ENCODE results near the gene CFAP92. TPM values are rescaled to one million over a fixed set of nuclear protein-coding genes. Genes with fewer than 3 reads are reported as not detected.

The CFAP92 gene
- total RNA-seq, 1 donor from 2014 or later: 0.52 TPM

DNA sequence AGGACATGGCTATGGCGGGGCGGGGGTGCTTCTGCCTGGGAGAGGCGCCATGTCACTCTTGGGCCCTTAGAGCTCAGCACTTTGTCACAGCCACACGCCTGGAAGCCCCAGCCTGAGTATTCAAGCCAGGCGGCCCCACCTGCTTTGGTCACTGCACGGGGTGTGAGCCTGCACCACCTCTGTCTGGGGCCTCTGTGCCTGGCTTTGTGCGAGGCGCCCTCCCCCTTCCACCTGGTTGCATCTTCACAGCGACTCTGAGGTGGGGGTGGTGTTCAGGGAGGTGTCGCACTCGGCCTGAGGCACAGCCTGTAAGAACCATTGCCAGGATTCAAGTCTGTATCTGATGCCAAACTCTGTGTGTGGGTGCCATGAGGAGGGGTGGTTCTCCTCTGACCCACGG, 90.4 kb downstream of the CFAP92 start:
- Mint-ChIP-seq H3K27ac (ENCODE audit: unreplicated experiment) (no peak overlapping the region), H3K36me3 (ENCODE audit: low read depth, unreplicated experiment) (peaks cover 33% of the 10 kb centered on the region), H3K4me1 (ENCODE audit: low read depth, unreplicated experiment) (no peaks in the 10 kb centered on the region), H3K9me3 (ENCODE audit: unreplicated experiment) (no peaks in the 10 kb centered on the region), H3K4me3 (ENCODE audit: unreplicated experiment) (no peak overlapping the region), H3K27me3 (ENCODE audit: low read depth, unreplicated experiment) (no peaks in the 10 kb centered on the region)
- no peaks in the 10 kb centered on the region for H3K4me1 ChIP-seq (ENCODE audit: insufficient read depth, low read length)
- no peak overlapping the region for H3K27ac ChIP-seq (ENCODE audit: low read depth, low read length)
- no peak for DNase-seq (ENCODE audit: low read depth)
- H3K36me3 ChIP-seq (ENCODE audit: insufficient read depth, low read length): peaks cover 41% of the 10 kb centered on the region
- no peaks in the 10 kb centered on the region for H3K79me2 ChIP-seq (ENCODE audit: insufficient read depth, low read length)
- TF ChIP-seq, protein P1, sequence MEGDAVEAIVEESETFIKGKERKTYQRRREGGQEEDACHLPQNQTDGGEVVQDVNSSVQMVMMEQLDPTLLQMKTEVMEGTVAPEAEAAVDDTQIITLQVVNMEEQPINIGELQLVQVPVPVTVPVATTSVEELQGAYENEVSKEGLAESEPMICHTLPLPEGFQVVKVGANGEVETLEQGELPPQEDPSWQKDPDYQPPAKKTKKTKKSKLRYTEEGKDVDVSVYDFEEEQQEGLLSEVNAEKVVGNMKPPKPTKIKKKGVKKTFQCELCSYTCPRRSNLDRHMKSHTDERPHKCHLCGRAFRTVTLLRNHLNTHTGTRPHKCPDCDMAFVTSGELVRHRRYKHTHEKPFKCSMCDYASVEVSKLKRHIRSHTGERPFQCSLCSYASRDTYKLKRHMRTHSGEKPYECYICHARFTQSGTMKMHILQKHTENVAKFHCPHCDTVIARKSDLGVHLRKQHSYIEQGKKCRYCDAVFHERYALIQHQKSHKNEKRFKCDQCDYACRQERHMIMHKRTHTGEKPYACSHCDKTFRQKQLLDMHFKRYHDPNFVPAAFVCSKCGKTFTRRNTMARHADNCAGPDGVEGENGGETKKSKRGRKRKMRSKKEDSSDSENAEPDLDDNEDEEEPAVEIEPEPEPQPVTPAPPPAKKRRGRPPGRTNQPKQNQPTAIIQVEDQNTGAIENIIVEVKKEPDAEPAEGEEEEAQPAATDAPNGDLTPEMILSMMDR (IDR thresholded peaks at IDR 0.05; ENCODE audit: insufficient read depth, low read depth, low read length): no peak
- TF ChIP-seq EZH2 (IDR thresholded peaks at IDR 0.05; ENCODE audit: insufficient read depth, low read length): no peak
- no peak overlapping the region for H3K4me2 ChIP-seq (ENCODE audit: low read length)
- peaks cover 5% of the 10 kb centered on the region for H4K20me1 ChIP-seq (ENCODE audit: insufficient read depth, low read length)
- no peak overlapping the region for H2AFZ ChIP-seq (ENCODE audit: low read depth, low read length)
- no peaks in the 10 kb centered on the region for H3K9me3 ChIP-seq (ENCODE audit: insufficient read depth, low read depth, low read length)
- no peaks in the 10 kb centered on the region for H3K27me3 ChIP-seq (ENCODE audit: insufficient read depth, low read length)
- H3K4me3 ChIP-seq (ENCODE audit: insufficient read depth, low read depth, low read length): no peak overlapping the region
- no peak for FAIRE-seq
- H3K9ac ChIP-seq (ENCODE audit: low read length): no peak overlapping the region

DNA sequence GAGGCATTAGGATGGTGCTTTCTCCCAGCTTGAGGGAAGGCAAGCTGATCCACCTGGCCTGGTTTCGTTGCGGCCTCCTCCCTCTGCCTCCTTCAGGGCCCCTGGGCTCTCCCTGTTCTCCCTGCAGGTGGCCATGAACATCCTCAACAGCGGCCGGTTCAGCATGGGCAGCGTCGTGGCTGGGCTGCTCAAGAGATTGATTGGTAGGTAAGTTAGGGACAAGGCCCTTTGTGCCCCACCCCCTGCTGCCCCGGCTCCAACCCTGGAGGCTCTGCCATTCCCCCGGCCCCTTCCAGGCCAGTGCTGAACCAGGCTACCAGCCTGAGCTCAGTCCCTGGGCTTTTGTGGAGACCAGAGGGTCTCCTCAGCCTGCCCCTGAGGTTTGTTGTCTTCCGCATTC, 91.5 kb downstream of the CFAP92 start:
- Histone ChIP-seq H3K9me3 (ENCODE audit: insufficient read depth, low read depth, low read length) (no peaks in the 10 kb centered on the region), H3K4me2 (ENCODE audit: low read length) (no peak overlapping the region), H3K4me1 (ENCODE audit: insufficient read depth, low read length) (no peaks in the 10 kb centered on the region), H4K20me1 (ENCODE audit: insufficient read depth, low read length) (peaks cover 5% of the 10 kb centered on the region), H3K9ac (ENCODE audit: low read length) (no peak overlapping the region), H3K27ac (ENCODE audit: low read depth, low read length) (no peak overlapping the region), H2AFZ (ENCODE audit: low read depth, low read length) (no peak overlapping the region), H3K4me3 (ENCODE audit: insufficient read depth, low read depth, low read length) (no peak overlapping the region), H3K79me2 (ENCODE audit: insufficient read depth, low read length) (no peaks in the 10 kb centered on the region), H3K27me3 (ENCODE audit: insufficient read depth, low read length) (no peaks in the 10 kb centered on the region), H3K36me3 (ENCODE audit: insufficient read depth, low read length) (peaks cover 43% of the 10 kb centered on the region)
- Mint-ChIP-seq H3K27me3 (ENCODE audit: low read depth, unreplicated experiment) (no peaks in the 10 kb centered on the region), H3K4me1 (ENCODE audit: low read depth, unreplicated experiment) (no peaks in the 10 kb centered on the region), H3K27ac (ENCODE audit: unreplicated experiment) (no peak overlapping the region), H3K9me3 (ENCODE audit: unreplicated experiment) (no peaks in the 10 kb centered on the region), H3K36me3 (ENCODE audit: low read depth, unreplicated experiment) (peaks cover 36% of the 10 kb centered on the region), H3K4me3 (ENCODE audit: unreplicated experiment) (no peak overlapping the region)
- DNase-seq (ENCODE audit: low read depth): no peak
- FAIRE-seq: no peak
- no peak for TF ChIP-seq EZH2 (IDR thresholded peaks at IDR 0.05; ENCODE audit: insufficient read depth, low read length)
- TF ChIP-seq, protein P1 (IDR thresholded peaks at IDR 0.05; ENCODE audit: insufficient read depth, low read depth, low read length): no peak

DNA sequence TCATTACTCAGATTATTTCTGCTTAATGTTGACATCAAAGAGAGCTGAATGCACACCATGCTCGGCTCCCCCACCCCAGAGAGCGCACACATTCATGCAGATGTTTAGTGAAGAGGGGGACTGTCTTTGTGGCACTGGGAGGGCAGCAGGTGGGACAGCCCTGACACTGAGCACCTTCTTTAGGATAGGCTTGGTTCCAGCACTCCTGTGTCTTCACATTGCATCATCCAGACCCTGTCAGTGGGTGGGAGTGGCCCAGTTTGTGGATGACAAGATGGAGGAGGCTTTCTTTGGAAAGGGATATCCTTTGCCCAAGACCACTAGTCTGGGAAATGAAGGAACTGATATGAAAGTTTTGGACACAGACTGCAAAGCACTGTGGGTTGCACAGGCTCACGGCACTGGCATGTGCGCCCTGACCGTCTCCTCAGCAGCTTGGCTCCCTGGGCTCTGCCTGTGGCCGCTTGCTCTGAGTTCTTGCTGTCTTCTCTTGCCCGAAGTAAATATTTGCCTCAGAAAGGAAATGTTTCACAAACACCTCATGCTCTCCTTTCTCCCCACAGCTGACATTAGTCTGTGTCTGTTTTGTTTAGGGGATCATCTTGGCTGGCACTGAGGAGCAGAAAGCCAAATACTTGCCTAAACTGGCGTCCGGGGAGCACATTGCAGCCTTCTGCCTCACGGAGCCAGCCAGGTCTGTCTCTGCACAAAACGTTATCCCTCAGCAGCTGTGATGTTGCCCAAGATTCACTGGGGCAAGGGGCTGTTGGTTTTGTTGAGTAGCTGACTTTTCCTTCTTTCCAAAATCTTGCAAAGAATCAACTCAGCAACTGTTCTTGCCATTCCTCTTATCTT, 97.8 kb downstream of the CFAP92 start:
- Histone ChIP-seq H3K4me1 (ENCODE audit: insufficient read depth, low read length) (no peaks in the 10 kb centered on the region), H3K4me3 (ENCODE audit: insufficient read depth, low read depth, low read length) (no peak overlapping the region), H4K20me1 (ENCODE audit: insufficient read depth, low read length) (peaks cover 11% of the 10 kb centered on the region), H3K4me2 (ENCODE audit: low read length) (no peak overlapping the region), H2AFZ (ENCODE audit: low read depth, low read length) (no peak overlapping the region), H3K27ac (ENCODE audit: low read depth, low read length) (no peak overlapping the region), H3K79me2 (ENCODE audit: insufficient read depth, low read length) (peaks cover 4% of the 10 kb centered on the region), H3K9me3 (ENCODE audit: insufficient read depth, low read depth, low read length) (no peaks in the 10 kb centered on the region), H3K9ac (ENCODE audit: low read length) (no peak overlapping the region), H3K36me3 (ENCODE audit: insufficient read depth, low read length) (peaks cover 44% of the 10 kb centered on the region), H3K27me3 (ENCODE audit: insufficient read depth, low read length) (no peaks in the 10 kb centered on the region)
- H3K36me3 Mint-ChIP-seq (ENCODE audit: low read depth, unreplicated experiment): peaks cover 26% of the 10 kb centered on the region
- no peaks in the 10 kb centered on the region for H3K9me3 Mint-ChIP-seq (ENCODE audit: unreplicated experiment)
- FAIRE-seq: no peak
- no peak overlapping the region for H3K4me3 Mint-ChIP-seq (ENCODE audit: unreplicated experiment)
- no peak overlapping the region for H3K27ac Mint-ChIP-seq (ENCODE audit: unreplicated experiment)
- no peak for TF ChIP-seq EZH2 (IDR thresholded peaks at IDR 0.05; ENCODE audit: insufficient read depth, low read length)
- TF ChIP-seq, protein P1 (IDR thresholded peaks at IDR 0.05; ENCODE audit: insufficient read depth, low read depth, low read length): no peak
- no peaks in the 10 kb centered on the region for H3K4me1 Mint-ChIP-seq (ENCODE audit: low read depth, unreplicated experiment)
- no peak for DNase-seq (ENCODE audit: low read depth)
- no peaks in the 10 kb centered on the region for H3K27me3 Mint-ChIP-seq (ENCODE audit: low read depth, unreplicated experiment)
